DOHH2 (cell line): Measurements from ENCODE around the gene ZC3HAV1.

Experiments
- H3F3A ChIP-seq: fragments of 200-600 bp; sonication (generic), shearing (Covaris generic); 2 replicates; pipeline ENCODE4 v1.6.0; 2016; ENCODE audit warnings: antibody characterized with exemption, mild to moderate bottlenecking; ENCODE audit not compliant: control insufficient read depth, insufficient read depth
- H3K27ac ChIP-seq: fragments of 200-600 bp; sonication (generic); 2 replicates; pipeline ENCODE4 v1.5.1; 2014; ENCODE audit warnings: low read depth, mild to moderate bottlenecking, low read length, moderate library complexity
- H3K27me3 ChIP-seq: fragments of 200-600 bp; sonication (generic); 2 replicates; pipeline ENCODE4 v1.6.1; 2014; ENCODE audit warnings: mild to moderate bottlenecking, low read length, mixed read lengths; ENCODE audit not compliant: control insufficient read depth
- H3K36me3 ChIP-seq: fragments of 200-600 bp; sonication (generic); 2 replicates; pipeline ENCODE4 v1.6.1; 2014; ENCODE audit warnings: mild to moderate bottlenecking, low read length, moderate library complexity, mixed read lengths; ENCODE audit not compliant: control insufficient read depth
- H3K4me1 ChIP-seq: fragments of 200-600 bp; sonication (generic); 2 replicates; pipeline ENCODE4 v1.6.1; 2014; ENCODE audit warnings: mild to moderate bottlenecking, low read length, mixed read lengths; ENCODE audit not compliant: control insufficient read depth
- H3K4me2 ChIP-seq: fragments of 200-600 bp; sonication (generic); 2 replicates; pipeline ENCODE4 v1.6.0; 2014; ENCODE audit warnings: mild to moderate bottlenecking, low read length, moderate library complexity
- H3K4me3 ChIP-seq: fragments of 200-600 bp; sonication (generic); 2 replicates; pipeline ENCODE4 v1.5.1; 2014; ENCODE audit warnings: mild to moderate bottlenecking, low read length, mixed read lengths
- H3K79me2 ChIP-seq: fragments of 200-600 bp; sonication (generic); 2 replicates; pipeline ENCODE4 v1.6.1; 2014; ENCODE audit warnings: mild to moderate bottlenecking, low read length, mixed read lengths; ENCODE audit not compliant: control insufficient read depth
- H3K9me2 ChIP-seq: fragments of 200-600 bp; sonication (generic); replicated peaks from 2 replicates; pipeline ENCODE4 v1.6.1; 2014; ENCODE audit warnings: mild to moderate bottlenecking, low read length, mixed read lengths; ENCODE audit not compliant: control insufficient read depth
- H3K9me3 ChIP-seq: fragments of 200-600 bp; sonication (generic); 2 replicates; pipeline ENCODE4 v1.6.1; 2014; ENCODE audit warnings: antibody characterized with exemption, low read length, mixed read lengths; ENCODE audit not compliant: control insufficient read depth, insufficient read depth
- H4K20me1 ChIP-seq: fragments of 200-600 bp; sonication (generic); 2 replicates; pipeline ENCODE4 v1.6.0; 2014; ENCODE audit warnings: low read depth, mild to moderate bottlenecking, antibody characterized with exemption, low read length, moderate library complexity; ENCODE audit not compliant: control insufficient read depth, insufficient read depth
- CTCF ChIP-seq: fragments of 200-600 bp; sonication (generic); IDR thresholded peaks from one replicate; pipeline ENCODE4 v1.5.1; 2014; ENCODE audit warnings: antibody characterized with exemption, mild to moderate bottlenecking, low read depth, low read length; ENCODE audit not compliant: poor library complexity, severe bottlenecking
- EZH2phosphoT487 ChIP-seq: fragments of 200-600 bp; sonication (generic); IDR thresholded peaks from 2 replicates; pipeline ENCODE4 v1.6.1; 2017; ENCODE audit warnings: borderline replicate concordance, mild to moderate bottlenecking, antibody characterized with exemption, low read length, moderate library complexity, mixed read lengths

ZC3HAV1 gene

GRCh38 chr7:139115104-139115503, 5.6 kb upstream of the ZC3HAV1 start:
- H3K36me3 ChIP-seq, result no peaks in the 10 kb centered on the region
- peaks cover under 1% of the 10 kb centered on the region; the same call in 1 of the 2 replicates for H3K79me2 ChIP-seq
- H4K20me1 ChIP-seq, result no peaks in the 10 kb centered on the region
- TF ChIP-seq EZH2phosphoT487, result no peak
- no peak for TF ChIP-seq CTCF
- no peak overlapping the region for H3K4me2 ChIP-seq
- H3K27ac ChIP-seq, result no peak overlapping the region
- peaks cover 4% of the 10 kb centered on the region; the same call in 1 of the 2 replicates for H3K9me3 ChIP-seq
- H3K9me2 ChIP-seq, result no peaks in the 10 kb centered on the region
- peaks cover 25% of the 10 kb centered on the region for H3K27me3 ChIP-seq
- H3K4me3 ChIP-seq, result no peak overlapping the region
- H3F3A ChIP-seq, result peaks cover 7% of the 10 kb centered on the region
- H3K4me1 ChIP-seq, result peaks cover 15% of the 10 kb centered on the region

GRCh38 chr7:139114585-139114984, 5.1 kb upstream of the ZC3HAV1 start:
- Histone ChIP-seq H3K4me2 (no peak overlapping the region), H3F3A (peaks cover 7% of the 10 kb centered on the region), H3K27me3 (peaks cover 25% of the 10 kb centered on the region), H3K4me3 (no peak overlapping the region), H4K20me1 (no peaks in the 10 kb centered on the region), H3K4me1 (peaks cover 20% of the 10 kb centered on the region), H3K9me2 (no peaks in the 10 kb centered on the region), H3K9me3 (peaks cover 4% of the 10 kb centered on the region; the same call in 1 of the 2 replicates), H3K79me2 (peaks cover 6% of the 10 kb centered on the region; the same call in 1 of the 2 replicates), H3K36me3 (no peaks in the 10 kb centered on the region), H3K27ac (no peak overlapping the region)
- TF ChIP-seq CTCF, result no peak
- no peak for TF ChIP-seq EZH2phosphoT487

- Histone ChIP-seq H3K36me3 (peaks cover under 1% of the 10 kb centered on the region), H3K9me3 (peaks cover 4% of the 10 kb centered on the region; the same call in 1 of the 2 replicates), H3K4me1 (peaks cover 16% of the 10 kb centered on the region), H3K9me2 (no peaks in the 10 kb centered on the region), H3K27ac (no peak overlapping the region), H3K4me3 (no peak overlapping the region), H3K4me2 (no peak overlapping the region), H3K79me2 (peaks cover 11% of the 10 kb centered on the region), H3K27me3 (peaks cover 24% of the 10 kb centered on the region), H4K20me1 (no peaks in the 10 kb centered on the region), H3F3A (peaks cover 7% of the 10 kb centered on the region)
- TF ChIP-seq EZH2phosphoT487 (no peak), CTCF (no peak)
These were observed 4.5 kb upstream of the ZC3HAV1 start for GRCh38 chr7:139114018-139114417.

GRCh38 chr7:139112741-139113250, 3.3 kb upstream of the ZC3HAV1 start:
- no peaks in the 10 kb centered on the region for H3K9me2 ChIP-seq
- H3K4me3 ChIP-seq, result no peak overlapping the region
- H3K27ac ChIP-seq, result no peak overlapping the region
- H3F3A ChIP-seq, result peaks cover 8% of the 10 kb centered on the region
- no peak overlapping the region for H3K4me2 ChIP-seq
- no peak for TF ChIP-seq EZH2phosphoT487
- TF ChIP-seq CTCF, result no peak
- H3K4me1 ChIP-seq, result peaks cover 14% of the 10 kb centered on the region
- peaks cover 12% of the 10 kb centered on the region for H3K36me3 ChIP-seq
- H3K9me3 ChIP-seq, result peaks cover 4% of the 10 kb centered on the region; the same call in 1 of the 2 replicates
- H4K20me1 ChIP-seq, result no peaks in the 10 kb centered on the region
- peaks cover 13% of the 10 kb centered on the region for H3K27me3 ChIP-seq
- H3K79me2 ChIP-seq, result peaks cover 23% of the 10 kb centered on the region
